Neural cell (in vitro differentiated cells): ENCODE data around the gene SETBP1. TPM values are rescaled to one million over a fixed set of nuclear protein-coding genes. Genes with fewer than 3 reads are reported as not detected.

Experiments
- H2AFZ ChIP-seq: fragments of 200-600, 300-800 bp; sonication (generic), shearing (Covaris generic); 2 replicates; pipeline ENCODE4 v1.6.0; 2014; ENCODE audit warnings: low read depth, mild to moderate bottlenecking, antibody characterized with exemption, low read length, moderate library complexity
- H3F3A ChIP-seq: fragments of 200-600 bp; shearing (Covaris generic); 2 replicates; pipeline ENCODE4 v1.6.1; 2016; ENCODE audit warnings: mild to moderate bottlenecking, moderate library complexity, mixed read lengths, antibody characterized with exemption, low read length; ENCODE audit not compliant: insufficient read depth, poor library complexity, severe bottlenecking
- H3K27ac ChIP-seq: fragments of 200-600, 300-800 bp; sonication (generic), shearing (Covaris generic); 2 replicates; pipeline ENCODE4 v1.5.1; 2014; ENCODE audit warnings: mild to moderate bottlenecking, low read length, moderate library complexity
- H3K27me3 ChIP-seq: fragments of 300-800, 200-600 bp; sonication (generic), shearing (Covaris generic); 2 replicates; pipeline ENCODE4 v1.6.0; 2014; ENCODE audit warnings: mild to moderate bottlenecking, low read depth, low read length, moderate library complexity; ENCODE audit not compliant: insufficient read depth
- H3K36me3 ChIP-seq: fragments of 300-800, 200-600 bp; sonication (generic), shearing (Covaris generic); 2 replicates; pipeline ENCODE4 v1.5.1; 2014; ENCODE audit warnings: mild to moderate bottlenecking, antibody characterized with exemption, low read length, moderate library complexity; ENCODE audit not compliant: insufficient read depth
- H3K4me2 ChIP-seq: fragments of 300-800, 200-600 bp; sonication (generic), shearing (Covaris generic); 2 replicates; pipeline ENCODE4 v1.6.0; 2014; ENCODE audit warnings: mild to moderate bottlenecking, low read length
- H3K4me3 ChIP-seq: fragments of 300-800, 200-600 bp; sonication (generic), shearing (Covaris generic); 2 replicates; pipeline ENCODE4 v1.5.1; 2014; ENCODE audit warnings: mild to moderate bottlenecking, low read length, moderate library complexity
- H3K79me2 ChIP-seq: fragments of 200-600 bp; shearing (Covaris generic); replicated peaks from 2 replicates; pipeline ENCODE4 v1.6.0; 2014; ENCODE audit warnings: mild to moderate bottlenecking, low read length, moderate library complexity; ENCODE audit not compliant: insufficient read depth
- H3K9ac ChIP-seq: fragments of 300-800, 200-600 bp; sonication (generic), shearing (Covaris generic); 2 replicates; pipeline ENCODE4 v1.6.1; 2016; ENCODE audit warnings: mild to moderate bottlenecking, low read length, mixed read lengths
- H3K9me2 ChIP-seq: fragments of 200-600 bp; shearing (Covaris generic); 2 replicates; pipeline ENCODE4 v1.6.1; 2016; ENCODE audit warnings: mild to moderate bottlenecking, low read length, mixed read lengths; ENCODE audit not compliant: insufficient read depth
- H3K9me3 ChIP-seq: fragments of 200-600, 300-800 bp; sonication (generic), shearing (Covaris generic); 2 replicates; pipeline ENCODE4 v1.6.1; 2016; ENCODE audit warnings: mild to moderate bottlenecking, mixed run types, low read length, moderate library complexity, mixed read lengths
- H4K20me1 ChIP-seq: fragments of 200-600 bp; shearing (Covaris generic); 2 replicates; pipeline ENCODE4 v1.6.1; 2016; ENCODE audit warnings: mild to moderate bottlenecking, mixed run types; ENCODE audit not compliant: insufficient read depth
- CTCF ChIP-seq: fragments of 450-650 bp; IDR thresholded peaks from 2 replicates; pipeline ENCODE4 v1.5.1; 2014; ENCODE audit warnings: antibody characterized with exemption, mild to moderate bottlenecking, moderate library complexity; ENCODE audit not compliant: poor library complexity, severe bottlenecking
- EP300 ChIP-seq: fragments of 450-650 bp; conservative IDR thresholded peaks from 2 replicates; pipeline ENCODE4 v1.6.1; 2014; ENCODE audit warnings: antibody characterized with exemption, mild to moderate bottlenecking, moderate library complexity; ENCODE audit not compliant: poor library complexity, severe bottlenecking
- EZH2 ChIP-seq: fragments of 200-600, 300-800 bp; shearing (Covaris generic), sonication (generic); IDR thresholded peaks from 2 replicates; pipeline ENCODE4 v1.6.1; 2014; ENCODE audit warnings: antibody characterized with exemption, low read length, borderline replicate concordance, mild to moderate bottlenecking; ENCODE audit not compliant: insufficient read depth, poor library complexity, severe bottlenecking
- MXI1 ChIP-seq: fragments of 450-650 bp; conservative IDR thresholded peaks from 2 replicates; pipeline ENCODE4 v1.6.1; 2014; ENCODE audit warnings: antibody characterized with exemption, mild to moderate bottlenecking; ENCODE audit not compliant: poor library complexity, severe bottlenecking
- POLR2AphosphoS5 ChIP-seq: IDR thresholded peaks from 2 replicates; pipeline ENCODE4 v1.6.1; 2012
- RAD21 ChIP-seq: fragments of 450-650 bp; conservative IDR thresholded peaks from 2 replicates; pipeline ENCODE4 v1.6.1; 2014; ENCODE audit warnings: antibody characterized with exemption, mild to moderate bottlenecking, moderate library complexity
- REST ChIP-seq: IDR thresholded peaks from 2 replicates; pipeline ENCODE4 v1.6.1; 2012; ENCODE audit warnings: borderline replicate concordance
- SMC3 ChIP-seq: fragments of 450-650 bp; conservative IDR thresholded peaks from 2 replicates; pipeline ENCODE4 v1.6.1; 2014; ENCODE audit warnings: antibody characterized with exemption, mild to moderate bottlenecking, moderate library complexity; ENCODE audit not compliant: poor library complexity
- TAF1 ChIP-seq: IDR thresholded peaks from 2 replicates; pipeline ENCODE4 v1.6.1; 2012; ENCODE audit warnings: low read depth
- polyA plus RNA-seq: library from polyadenylated mRNA; depleted of rRNA; stranded (reverse); fragments of >200 nt; gene quantifications from 2 replicates; pipeline ENCODE4 v1.2.3, GENCODE V29; 2014

SETBP1 gene
- polyA plus RNA-seq, 1 donor from 2014 or later: 13.7 TPM

- Histone ChIP-seq H4K20me1 (no peaks in the 10 kb centered on the region), H3F3A (no peaks in the 10 kb centered on the region), H3K9ac (no peak overlapping the region), H3K27me3 (no peaks in the 10 kb centered on the region), H3K27ac (no peak overlapping the region), H3K9me2 (no peaks in the 10 kb centered on the region), H3K4me2 (no peak overlapping the region), H3K79me2 (peaks cover 25% of the 10 kb centered on the region), H3K36me3 (peaks cover 2% of the 10 kb centered on the region), H3K9me3 (no peaks in the 10 kb centered on the region), H2AFZ (no peak overlapping the region), H3K4me3 (no peak overlapping the region)
- TF ChIP-seq MXI1: no peak
- no peak for TF ChIP-seq POLR2AphosphoS5
- no peak for TF ChIP-seq REST
- TF ChIP-seq TAF1: no peak
- TF ChIP-seq EP300: no peak
- TF ChIP-seq SMC3: no peak
- no peak for TF ChIP-seq CTCF
- TF ChIP-seq RAD21: no peak
- TF ChIP-seq EZH2: no peak
Measured at GRCh38 chr18:44958455-44958854, 277.8 kb downstream of the SETBP1 start.

- no peaks in the 10 kb centered on the region for H3F3A ChIP-seq
- H3K27me3 ChIP-seq: no peaks in the 10 kb centered on the region
- no peaks in the 10 kb centered on the region for H4K20me1 ChIP-seq
- H2AFZ ChIP-seq: no peak overlapping the region
- peaks cover 25% of the 10 kb centered on the region for H3K79me2 ChIP-seq
- no peak overlapping the region for H3K4me2 ChIP-seq
- no peaks in the 10 kb centered on the region for H3K9me3 ChIP-seq
- no peak overlapping the region for H3K9ac ChIP-seq
- H3K4me3 ChIP-seq: no peak overlapping the region
- H3K36me3 ChIP-seq: no peaks in the 10 kb centered on the region
- TF ChIP-seq EZH2: no peak
- no peak for TF ChIP-seq REST
- no peak for TF ChIP-seq SMC3
- TF ChIP-seq POLR2AphosphoS5: no peak
- TF ChIP-seq MXI1: no peak
- no peak for TF ChIP-seq TAF1
- no peak for TF ChIP-seq EP300
- no peak for TF ChIP-seq CTCF
- no peak overlapping the region for H3K27ac ChIP-seq
- H3K9me2 ChIP-seq: no peaks in the 10 kb centered on the region
Measured at GRCh38 chr18:44959013-44959412, 278.3 kb downstream of the SETBP1 start.
